ENCODE results near the gene SPATA2L.
"Not testable (repeated sequence)": the region's sequence is repeated elsewhere in the genome, so short reads cannot be mapped to it uniquely, and the experiment has no call there.

Gene SPATA2L

DNA sequence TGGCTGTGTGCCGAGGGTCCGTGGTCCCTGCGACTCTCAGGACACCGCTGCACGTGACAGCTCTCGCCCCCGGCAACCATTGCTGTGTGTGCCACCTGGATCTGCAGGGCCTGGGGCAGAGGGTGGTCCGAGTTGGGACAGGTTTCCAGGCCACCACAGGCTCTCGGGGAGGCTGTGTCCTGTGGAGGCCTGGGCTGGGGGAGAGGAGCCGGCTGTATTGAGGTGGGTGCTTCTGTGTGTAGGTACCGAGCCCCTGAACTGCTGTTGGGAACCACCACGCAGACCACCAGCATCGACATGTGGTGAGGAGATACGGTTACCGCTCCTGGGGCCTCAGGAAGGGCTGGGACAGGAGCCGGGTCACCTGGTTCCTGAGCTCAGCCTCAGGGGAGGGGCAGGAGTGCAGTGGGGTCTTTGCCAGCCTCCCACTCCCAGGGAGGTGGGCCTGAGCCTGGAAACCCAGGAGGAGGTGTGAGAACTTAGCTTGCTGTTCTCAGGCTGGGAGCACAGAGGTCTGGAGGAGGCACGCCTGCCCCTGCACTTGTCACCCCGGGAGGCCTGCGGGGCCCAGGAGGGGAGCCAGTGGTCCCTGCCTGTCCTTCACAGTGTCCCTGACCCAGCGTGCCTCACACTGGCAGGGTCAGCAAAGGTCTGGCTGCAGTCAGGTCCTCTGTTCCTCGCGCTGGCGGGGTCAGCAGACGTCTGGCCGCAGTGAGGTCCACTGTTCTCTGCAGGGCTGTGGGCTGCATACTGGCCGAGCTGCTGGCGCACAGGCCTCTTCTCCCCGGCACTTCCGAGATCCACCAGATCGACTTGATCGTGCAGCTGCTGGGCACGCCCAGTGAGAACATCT lies 7.3 kb downstream of the SPATA2L start:
- TF ChIP-seq, protein P1, sequence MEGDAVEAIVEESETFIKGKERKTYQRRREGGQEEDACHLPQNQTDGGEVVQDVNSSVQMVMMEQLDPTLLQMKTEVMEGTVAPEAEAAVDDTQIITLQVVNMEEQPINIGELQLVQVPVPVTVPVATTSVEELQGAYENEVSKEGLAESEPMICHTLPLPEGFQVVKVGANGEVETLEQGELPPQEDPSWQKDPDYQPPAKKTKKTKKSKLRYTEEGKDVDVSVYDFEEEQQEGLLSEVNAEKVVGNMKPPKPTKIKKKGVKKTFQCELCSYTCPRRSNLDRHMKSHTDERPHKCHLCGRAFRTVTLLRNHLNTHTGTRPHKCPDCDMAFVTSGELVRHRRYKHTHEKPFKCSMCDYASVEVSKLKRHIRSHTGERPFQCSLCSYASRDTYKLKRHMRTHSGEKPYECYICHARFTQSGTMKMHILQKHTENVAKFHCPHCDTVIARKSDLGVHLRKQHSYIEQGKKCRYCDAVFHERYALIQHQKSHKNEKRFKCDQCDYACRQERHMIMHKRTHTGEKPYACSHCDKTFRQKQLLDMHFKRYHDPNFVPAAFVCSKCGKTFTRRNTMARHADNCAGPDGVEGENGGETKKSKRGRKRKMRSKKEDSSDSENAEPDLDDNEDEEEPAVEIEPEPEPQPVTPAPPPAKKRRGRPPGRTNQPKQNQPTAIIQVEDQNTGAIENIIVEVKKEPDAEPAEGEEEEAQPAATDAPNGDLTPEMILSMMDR (IDR thresholded peaks at IDR 0.05; ENCODE audit: low read length, missing control alignments), result no peak
- H3K4me3 ChIP-seq (replicated peaks; ENCODE audit: low read depth, low read length), result no peak overlapping the region
- DNase-seq (ENCODE audit: low read depth), result no peak

DNA sequence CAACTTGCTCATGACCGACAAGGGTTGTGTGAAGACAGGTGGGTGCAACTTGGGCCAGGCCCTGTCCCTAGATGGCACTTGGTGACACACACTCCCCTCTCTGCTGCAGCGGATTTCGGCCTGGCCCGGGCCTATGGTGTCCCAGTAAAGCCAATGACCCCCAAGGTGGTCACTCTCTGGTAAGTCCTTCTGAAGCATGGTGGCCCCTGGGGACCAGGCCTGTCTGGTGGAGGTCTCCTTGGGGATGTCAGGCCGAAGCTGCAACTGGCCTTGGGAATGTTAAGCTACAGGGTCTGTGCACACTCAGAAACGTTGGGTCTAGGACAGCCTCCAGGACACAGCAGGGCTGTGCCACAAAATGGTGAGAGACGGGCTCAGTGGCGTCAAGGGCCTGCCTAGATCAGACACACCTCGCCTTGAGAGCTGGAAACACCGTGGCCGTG lies 8.2 kb downstream of the SPATA2L start:
- TF ChIP-seq, protein P1 (IDR thresholded peaks at IDR 0.05; ENCODE audit: low read length, missing control alignments), result no peak

DNA sequence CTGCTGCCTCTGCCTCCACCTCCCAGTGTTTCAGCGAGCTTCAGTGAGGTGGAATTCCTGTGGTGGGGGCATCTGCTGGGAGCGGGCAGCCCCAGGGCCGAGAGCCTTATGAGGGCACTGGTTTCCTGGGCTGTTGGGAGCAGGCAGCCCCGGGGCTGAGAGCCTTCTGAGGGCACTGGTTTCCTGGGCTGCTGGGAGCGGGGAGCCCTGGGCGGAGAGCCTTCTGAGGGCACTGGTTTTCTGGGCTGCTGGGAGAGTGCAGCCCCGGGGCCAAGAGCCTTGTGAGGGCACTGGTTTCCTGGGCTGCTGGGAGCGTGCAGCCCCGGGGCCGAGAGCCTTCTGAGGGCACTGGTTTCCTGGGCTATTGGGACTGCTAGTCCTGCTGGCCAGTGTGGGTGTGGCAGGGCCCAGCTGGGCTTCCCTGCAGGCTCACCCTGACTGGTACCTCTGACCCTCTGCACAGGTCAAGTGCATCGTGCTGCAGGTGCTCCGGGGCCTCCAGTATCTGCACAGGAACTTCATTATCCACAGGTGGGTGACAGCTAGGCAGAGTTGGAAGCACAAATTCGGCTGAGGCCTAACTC lies 9.4 kb downstream of the SPATA2L start:
- no peak for DNase-seq (ENCODE audit: low read depth)
- TF ChIP-seq, protein P1 (IDR thresholded peaks at IDR 0.05; ENCODE audit: low read length, missing control alignments), result no peak
- H3K4me3 ChIP-seq (replicated peaks; ENCODE audit: low read depth, low read length), result no peak overlapping the region

More for the DNA sequence above, 8.2 kb downstream of the SPATA2L start:
- no peak overlapping the region for H3K4me3 ChIP-seq (replicated peaks; ENCODE audit: low read depth, low read length)
- no peak for DNase-seq (ENCODE audit: low read depth)

- no peak for DNase-seq (ENCODE audit: low read depth)
- H3K4me3 ChIP-seq (replicated peaks; ENCODE audit: low read depth, low read length), result no peak overlapping the region
- TF ChIP-seq, protein P1 (IDR thresholded peaks at IDR 0.05; ENCODE audit: low read length, missing control alignments), result no peak
These were observed 10.1 kb downstream of the SPATA2L start for GRCh38 chr16:89691231-89691985.

GRCh38 chr16:89690392-89690901 lies 11.1 kb downstream of the SPATA2L start:
- TF ChIP-seq, protein P1 (IDR thresholded peaks at IDR 0.05; ENCODE audit: low read length, missing control alignments), result no peak
- no peak overlapping the region for H3K4me3 ChIP-seq (replicated peaks; ENCODE audit: low read depth, low read length)
- no peak for DNase-seq (ENCODE audit: low read depth)

GRCh38 chr16:89689621-89690020 lies 11.9 kb downstream of the SPATA2L start:
- not testable (repeated sequence) for DNase-seq (ENCODE audit: low read depth); H3K4me3 ChIP-seq (replicated peaks; ENCODE audit: low read depth, low read length)

GRCh38 chr16:89689142-89689541 lies 12.4 kb downstream of the SPATA2L start:
- no peak overlapping the region for H3K4me3 ChIP-seq (replicated peaks; ENCODE audit: low read depth, low read length)
- TF ChIP-seq, protein P1 (IDR thresholded peaks at IDR 0.05; ENCODE audit: low read length, missing control alignments), result no peak
- no peak for DNase-seq (ENCODE audit: low read depth)
